Prostate gland (tissue), 2 donors: ENCODE data around the gene CHODL. TPM values are rescaled to one million over a fixed set of nuclear protein-coding genes. Genes with fewer than 3 reads are reported as not detected.

Experiments
- DNase-seq: peaks from one replicate; pipeline ENCODE4 v3.0.0-alpha.2; 2019; ENCODE audit warnings: low spot score
- H3K27ac ChIP-seq, 2 donors: fragments of 200-600 bp; sonication (generic); 2 replicates each; pipeline ENCODE4 v1.5.1; 2017 to 2019
- H3K27me3 ChIP-seq: fragments of 200-600 bp; sonication (generic); replicated peaks from 2 replicates; pipeline ENCODE4 v1.5.1; 2019; ENCODE audit not compliant: insufficient read depth
- H3K36me3 ChIP-seq, 2 donors: fragments of 200-600 bp; sonication (generic); 1 replicate in 1 of 2; 2 replicates in 1 of 2; pipeline versions ENCODE4 v1.5.1 to v1.8.1; 2017 to 2019
- H3K4me1 ChIP-seq: fragments of 200-600 bp; sonication (generic); replicated peaks from 2 replicates; pipeline ENCODE4 v1.5.1; 2019
- H3K4me3 ChIP-seq, 2 donors: fragments of 200-600 bp; sonication (generic); 2 replicates each; pipeline ENCODE4 v1.5.1; 2017 to 2019
- H3K9me3 ChIP-seq: fragments of 200-600 bp; sonication (generic); 2 replicates; pipeline ENCODE4 v1.5.1; 2017
- POLR2A ChIP-seq: fragments of 450-650 bp; IDR thresholded peaks from one replicate; pipeline ENCODE4 v1.6.1; 2016; ENCODE audit warnings: antibody characterized with exemption, mild to moderate bottlenecking
- POLR2AphosphoS5 ChIP-seq: sonication (generic); formaldehyde crosslinking; IDR thresholded peaks from one replicate; pipeline ENCODE4 v1.6.1; 2017; ENCODE audit warnings: antibody characterized with exemption
- WGBS: methylation state at CpG from one replicate; pipeline ENCODE4 v1.1.5; 2018; 5-methylcytosine and 5-hydroxymethylcytosine counted together
- intact Hi-C: fragments of 100-400 bp; cut with DNase I; formaldehyde crosslinking; loops from one replicate; pipeline ENCODE4 v1.14.2; 2022
- total RNA-seq, 2 donors: library from RNA; depleted of rRNA; stranded (reverse); fragments of >200 nt; gene quantifications; one replicate each; pipeline ENCODE4 v1.1.0, GENCODE V29; 2016
- TF ChIP-seq, protein P1 (sequence below), 4 experiments: fragments of 200-600 bp in 2 of 4; fragments of 450-650 bp in 2 of 4; sonication (generic) in 2 of 4; IDR thresholded peaks; 1 replicate in 3 of 4; 2 replicates in 1 of 4; pipeline ENCODE4 v1.5.1; 2016 to 2019; ENCODE audit warnings: antibody characterized with exemption in 4 of 4, mild to moderate bottlenecking in 2 of 4, moderate library complexity in 2 of 4

Gene CHODL
- total RNA-seq, 2 donors from 2014 or later: 0.59 to 103 TPM

DNA sequence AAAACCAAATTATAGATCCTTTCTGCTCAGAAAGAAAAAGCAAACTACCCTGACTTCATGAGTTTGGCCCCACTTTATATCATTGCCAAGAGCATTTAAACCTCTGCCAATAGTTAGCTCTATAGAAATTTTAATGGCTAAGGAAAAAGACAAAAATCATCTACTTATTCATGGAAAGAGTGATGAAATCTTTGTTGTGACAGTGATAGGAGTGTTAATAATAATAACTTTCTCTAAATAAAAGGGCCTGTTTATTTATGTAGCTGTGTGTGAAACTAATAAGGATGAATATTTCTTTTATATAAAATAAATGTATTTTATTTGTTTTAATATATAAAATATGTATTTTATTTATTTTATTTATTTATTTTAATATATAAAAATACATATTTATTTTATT lies 6.4 kb downstream of the CHODL start:
- TF ChIP-seq POLR2A (no peak), POLR2AphosphoS5 (no peak)
- TF ChIP-seq, protein P1, sequence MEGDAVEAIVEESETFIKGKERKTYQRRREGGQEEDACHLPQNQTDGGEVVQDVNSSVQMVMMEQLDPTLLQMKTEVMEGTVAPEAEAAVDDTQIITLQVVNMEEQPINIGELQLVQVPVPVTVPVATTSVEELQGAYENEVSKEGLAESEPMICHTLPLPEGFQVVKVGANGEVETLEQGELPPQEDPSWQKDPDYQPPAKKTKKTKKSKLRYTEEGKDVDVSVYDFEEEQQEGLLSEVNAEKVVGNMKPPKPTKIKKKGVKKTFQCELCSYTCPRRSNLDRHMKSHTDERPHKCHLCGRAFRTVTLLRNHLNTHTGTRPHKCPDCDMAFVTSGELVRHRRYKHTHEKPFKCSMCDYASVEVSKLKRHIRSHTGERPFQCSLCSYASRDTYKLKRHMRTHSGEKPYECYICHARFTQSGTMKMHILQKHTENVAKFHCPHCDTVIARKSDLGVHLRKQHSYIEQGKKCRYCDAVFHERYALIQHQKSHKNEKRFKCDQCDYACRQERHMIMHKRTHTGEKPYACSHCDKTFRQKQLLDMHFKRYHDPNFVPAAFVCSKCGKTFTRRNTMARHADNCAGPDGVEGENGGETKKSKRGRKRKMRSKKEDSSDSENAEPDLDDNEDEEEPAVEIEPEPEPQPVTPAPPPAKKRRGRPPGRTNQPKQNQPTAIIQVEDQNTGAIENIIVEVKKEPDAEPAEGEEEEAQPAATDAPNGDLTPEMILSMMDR (IDR thresholded peaks at IDR 0.05): no peak
- no peaks in the 10 kb centered on the region for H3K27me3 ChIP-seq
- intact Hi-C loops: no loop called here
- no peak for DNase-seq
- no peak overlapping the region for H3K27ac ChIP-seq
- no peak overlapping the region for H3K4me3 ChIP-seq
- no peaks in the 10 kb centered on the region for H3K4me1 ChIP-seq
- no peaks in the 10 kb centered on the region for H3K9me3 ChIP-seq
- H3K36me3 ChIP-seq: no peaks in the 10 kb centered on the region

DNA sequence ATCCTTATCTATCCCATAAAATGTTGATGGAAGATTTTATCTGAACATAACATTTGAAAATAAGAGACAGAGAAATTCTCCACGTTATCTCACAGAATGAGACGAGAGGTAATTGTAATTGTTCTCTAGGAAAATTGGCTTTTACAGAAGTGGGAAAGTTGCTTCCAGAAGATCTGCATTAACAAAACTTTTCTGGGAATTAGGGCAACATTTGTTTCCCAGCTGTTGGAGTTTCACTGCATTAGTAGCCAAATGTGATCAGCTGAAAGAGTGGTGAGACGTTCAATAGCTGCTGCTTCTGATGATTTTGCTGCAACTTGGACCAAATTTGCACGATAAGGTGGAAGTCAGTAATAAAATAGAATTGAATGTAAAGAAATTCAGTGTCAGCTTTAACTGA lies 7.6 kb downstream of the CHODL start:
- intact Hi-C loops: no loop called here
- WGBS: 28% methylated on average over 4 of the region's 4 CpGs
- H3K27me3 ChIP-seq: no peaks in the 10 kb centered on the region
- H3K4me3 ChIP-seq: no peak overlapping the region
- H3K4me1 ChIP-seq: no peaks in the 10 kb centered on the region
- TF ChIP-seq, protein P1 (IDR thresholded peaks at IDR 0.05): no peak
- TF ChIP-seq POLR2AphosphoS5 (no peak), POLR2A (no peak)
- no peaks in the 10 kb centered on the region for H3K9me3 ChIP-seq
- H3K27ac ChIP-seq: no peak overlapping the region
- no peaks in the 10 kb centered on the region for H3K36me3 ChIP-seq
- no peak for DNase-seq

DNA sequence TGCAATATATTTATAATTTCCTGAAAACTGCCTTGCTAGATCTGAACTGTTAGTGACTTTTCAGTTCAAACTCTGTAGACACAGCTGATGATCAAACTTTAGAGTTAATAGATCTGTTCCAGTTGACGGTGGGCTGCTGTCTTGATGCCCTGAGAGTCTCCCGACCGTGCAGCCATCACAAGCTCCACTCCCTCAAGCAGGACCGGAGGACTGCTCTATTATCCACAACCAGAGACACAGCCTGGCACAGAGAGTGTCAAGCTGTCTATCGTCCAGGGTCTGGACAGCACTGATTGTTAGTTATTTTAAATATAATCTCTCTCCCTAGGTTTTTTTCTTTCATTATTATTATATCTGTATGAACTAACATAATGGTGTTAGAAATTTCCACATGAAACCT lies 8.0 kb downstream of the CHODL start:
- no peak for DNase-seq
- H3K27ac ChIP-seq: no peak overlapping the region
- intact Hi-C loops: no loop called here

DNA sequence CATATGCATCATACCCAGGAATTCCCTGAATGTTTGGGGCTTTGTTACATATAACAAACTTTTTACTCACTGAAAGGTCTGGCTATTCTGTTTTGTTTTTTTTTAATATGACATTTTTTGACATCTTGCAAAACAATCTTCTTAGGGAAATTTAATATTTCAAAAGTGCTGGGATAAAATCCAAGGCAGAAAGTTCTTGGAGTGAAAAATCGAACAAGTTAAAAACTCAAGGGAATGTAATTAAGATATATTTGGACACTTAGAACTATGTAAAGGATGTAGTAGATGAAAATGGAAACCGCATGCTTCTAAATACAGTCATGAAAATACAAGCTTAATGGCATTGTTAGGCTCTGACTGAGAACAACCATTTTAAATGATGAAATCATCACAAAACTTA lies 8.6 kb downstream of the CHODL start:
- no peak for DNase-seq
- Histone ChIP-seq H3K36me3 (no peaks in the 10 kb centered on the region), H3K27ac (no peak overlapping the region), H3K9me3 (no peaks in the 10 kb centered on the region), H3K4me3 (no peak overlapping the region), H3K27me3 (no peaks in the 10 kb centered on the region), H3K4me1 (no peaks in the 10 kb centered on the region)
- intact Hi-C loops: no loop called here
- 70% methylated on average over 2 of the region's 2 CpGs for WGBS
- TF ChIP-seq POLR2AphosphoS5 (no peak), POLR2A (no peak)
- TF ChIP-seq, protein P1 (IDR thresholded peaks at IDR 0.05): no peak

More for the DNA sequence above, 8.0 kb downstream of the CHODL start:
- Histone ChIP-seq H3K4me1 (no peaks in the 10 kb centered on the region), H3K27me3 (no peaks in the 10 kb centered on the region), H3K36me3 (no peaks in the 10 kb centered on the region), H3K4me3 (no peak overlapping the region), H3K9me3 (no peaks in the 10 kb centered on the region)
- TF ChIP-seq, protein P1 (IDR thresholded peaks at IDR 0.05): no peak
- TF ChIP-seq POLR2A (no peak), POLR2AphosphoS5 (no peak)
- 37% methylated on average over 5 of the region's 5 CpGs for WGBS

DNA sequence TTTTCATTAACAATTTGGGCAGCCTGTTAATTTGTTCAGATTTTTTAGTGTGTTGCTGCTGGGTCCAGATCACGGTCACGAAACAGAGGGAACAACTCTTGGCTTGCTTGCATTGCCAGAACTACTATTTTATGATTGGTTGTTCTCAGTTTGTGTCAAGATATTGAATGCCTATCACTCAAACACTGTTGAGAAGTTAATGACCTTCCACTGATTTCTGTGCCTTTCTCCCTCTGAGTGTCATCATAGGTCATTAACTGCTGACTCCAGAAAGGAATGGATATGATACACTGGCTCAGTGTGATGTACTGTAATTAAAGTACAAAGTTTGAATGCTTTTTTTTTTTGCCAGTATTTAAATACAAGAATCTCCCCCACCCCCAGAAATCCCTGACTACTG lies 9.2 kb downstream of the CHODL start:
- DNase-seq: no peak
- Histone ChIP-seq H3K36me3 (no peaks in the 10 kb centered on the region), H3K27ac (no peak overlapping the region), H3K4me1 (no peaks in the 10 kb centered on the region), H3K4me3 (no peak overlapping the region), H3K27me3 (no peaks in the 10 kb centered on the region), H3K9me3 (no peaks in the 10 kb centered on the region)
- TF ChIP-seq POLR2A: no peak
- TF ChIP-seq, protein P1 (IDR thresholded peaks at IDR 0.05): no peak
- no peak for TF ChIP-seq POLR2AphosphoS5
- 75% methylated on average over 2 of the region's 2 CpGs for WGBS
- intact Hi-C loops: no loop called here
